Daoy (cell line): ENCODE results near the gene THAP7. TPM values are rescaled to one million over a fixed set of nuclear protein-coding genes. Genes with fewer than 3 reads are reported as not detected.
"Not testable (repeated sequence)": the region's sequence is repeated elsewhere in the genome, so short reads cannot be mapped to it uniquely, and the experiment has no call there.

Source experiments
- DNase-seq: peaks from one replicate; pipeline ENCODE4 v3.0.0-alpha.2; 2015; ENCODE audit warnings: low read depth
- total RNA-seq: library from RNA; depleted of rRNA; stranded (reverse); fragments of >200 nt; shearing (Covaris generic); gene quantifications from 2 replicates; pipeline ENCODE4 v1.2.3, GENCODE V29; 2014

THAP7 gene
- total RNA-seq, 1 experiment from 2014 or later = 42.3 TPM

GRCh38 chr22:21013657-21014201 is 11.8 kb upstream of the THAP7 start:
- no peak for DNase-seq

- no peak for DNase-seq
These were observed 10.8 kb upstream of the THAP7 start for GRCh38 chr22:21012446-21013407.

- DNase-seq = no peak
These were observed 8.7 kb upstream of the THAP7 start for GRCh38 chr22:21010426-21011113.

DNA sequence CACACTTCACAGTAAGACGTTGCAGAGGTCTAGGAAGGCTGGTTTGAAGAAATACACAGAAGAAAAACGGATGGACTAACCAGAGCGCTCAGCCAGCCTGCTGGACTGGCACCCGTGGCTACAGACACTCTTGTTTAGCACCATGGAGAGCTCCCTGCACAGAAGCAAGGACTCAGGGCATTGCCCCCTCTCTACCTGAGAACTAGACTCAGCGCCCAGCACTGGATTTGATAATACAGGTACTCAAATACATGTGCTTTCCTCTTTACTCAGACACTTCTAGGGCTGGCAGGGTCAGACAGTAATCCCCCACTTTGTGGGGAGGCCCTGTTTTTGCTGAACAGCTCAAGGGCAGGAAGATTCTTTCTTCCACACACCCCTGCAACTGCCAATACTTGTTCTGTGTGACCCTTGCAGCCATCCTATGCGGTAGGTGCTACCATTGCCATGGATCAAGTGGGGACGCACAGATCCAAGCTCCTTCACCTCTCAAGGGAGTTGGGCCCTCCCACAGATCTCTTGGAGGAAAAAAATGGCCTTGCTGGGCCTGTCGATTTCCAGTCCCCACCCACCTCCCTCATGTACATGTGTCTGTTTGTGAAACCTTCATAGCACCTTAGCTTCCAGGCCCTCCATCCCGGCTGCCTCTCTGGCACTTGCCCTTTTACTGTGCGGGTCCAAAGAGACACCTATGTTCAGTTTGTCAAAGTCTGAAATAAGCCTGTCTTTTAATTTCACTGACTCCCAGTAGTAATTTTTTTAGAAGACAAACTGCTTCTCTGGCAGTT is 7.9 kb upstream of the THAP7 start:
- DNase-seq = peak; percentile 41

- DNase-seq = not testable (repeated sequence)
These were observed 7.3 kb upstream of the THAP7 start for GRCh38 chr22:21009208-21009607.

DNA sequence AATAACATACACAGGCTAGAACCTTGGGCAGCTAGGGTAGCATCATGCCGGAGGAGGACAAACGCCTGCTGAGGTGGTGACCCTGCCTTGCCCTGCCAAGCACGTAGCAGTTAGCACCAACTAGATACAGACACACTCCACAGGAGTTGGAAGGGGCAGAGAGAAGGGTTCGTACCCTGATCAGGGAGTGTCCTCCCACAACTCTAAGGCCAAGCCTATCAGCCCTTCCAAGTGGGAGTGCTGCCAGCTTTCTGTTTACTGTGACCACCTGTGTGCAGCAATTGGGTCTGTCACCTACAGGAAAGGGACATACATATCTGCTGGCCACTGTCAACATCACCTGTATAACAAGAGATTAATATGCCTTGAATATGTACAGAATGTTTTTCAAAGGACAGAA is 1.9 kb upstream of the THAP7 start:
- no peak for DNase-seq

- DNase-seq = no peak
These were observed 824 bp downstream of the THAP7 start for GRCh38 chr22:21000987-21001600.

- DNase-seq = no peak
These were observed 1.5 kb downstream of the THAP7 start for GRCh38 chr22:21000207-21000986.

- DNase-seq = no peak
These were observed 2.3 kb downstream of the THAP7 start for GRCh38 chr22:20999350-21000206.

DNA sequence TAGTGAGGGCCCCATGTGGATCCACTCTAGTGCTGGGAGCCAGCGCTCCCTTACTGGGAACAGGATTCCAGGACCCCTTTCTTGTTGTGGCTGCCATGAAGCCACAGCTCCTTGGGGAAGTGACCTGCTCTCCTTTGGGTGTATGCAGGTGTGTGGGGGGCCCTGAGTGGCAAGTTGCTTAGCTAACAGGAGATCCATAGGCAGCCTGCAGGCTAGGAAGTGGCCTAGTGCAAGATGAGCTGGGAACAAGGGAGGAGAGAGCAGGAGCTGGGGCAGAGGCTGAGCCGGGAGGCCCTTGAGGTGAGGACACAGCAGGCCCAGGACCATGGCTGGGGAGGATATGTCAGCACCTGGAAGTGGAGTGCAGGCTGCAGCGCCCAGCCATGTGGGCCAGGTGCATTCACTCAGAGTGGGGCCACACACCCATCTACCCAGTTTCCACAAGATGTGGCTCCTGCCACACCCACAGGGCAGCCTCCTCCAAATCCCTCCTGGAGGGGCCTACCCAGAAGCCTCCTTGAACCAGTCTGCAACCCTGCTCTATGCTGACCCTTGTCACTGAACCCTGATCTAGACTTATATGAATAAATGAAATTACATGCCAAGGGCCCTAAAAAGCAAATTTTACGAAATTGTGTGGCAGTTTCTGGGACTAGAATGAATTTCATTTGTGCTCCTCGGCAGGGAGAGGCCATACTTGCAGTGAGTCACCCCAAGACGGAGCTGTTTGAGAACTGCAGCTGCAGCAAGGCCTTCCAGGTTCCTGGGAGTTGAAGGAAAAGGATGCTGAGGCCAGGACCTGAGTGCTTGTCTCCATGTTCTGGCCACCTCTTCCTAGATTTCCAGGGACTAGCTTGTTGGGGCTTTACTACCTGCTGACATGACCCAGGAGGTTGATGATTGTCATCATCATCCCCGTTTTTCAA is 3.2 kb downstream of the THAP7 start:
- DNase-seq = no peak

GRCh38 chr22:20997536-20998257 is 4.2 kb downstream of the THAP7 start:
- no peak for DNase-seq

GRCh38 chr22:20996598-20997535 is 5.1 kb downstream of the THAP7 start:
- DNase-seq = no peak

GRCh38 chr22:20996031-20996410 is 5.9 kb downstream of the THAP7 start:
- DNase-seq = no peak

- no peak for DNase-seq
These were observed 6.4 kb downstream of the THAP7 start for GRCh38 chr22:20995329-20996030.

- no peak for DNase-seq
These were observed 7.0 kb downstream of the THAP7 start for GRCh38 chr22:20994902-20995241.
